ENCODE results near the gene RAB11FIP5.
"Not testable (repeated sequence)": the region's sequence is repeated elsewhere in the genome, so short reads cannot be mapped to it uniquely, and the experiment has no call there.

Gene RAB11FIP5

GRCh38 chr2:73068147-73068546, 44.6 kb downstream of the RAB11FIP5 start:
- TF ChIP-seq POU2F2 (IDR thresholded peaks at IDR 0.05; ENCODE audit: low read depth, low read length) (no peak), PAX5 (IDR thresholded peaks at IDR 0.05; ENCODE audit: insufficient read depth, low read length, severe bottlenecking) (no peak), POLR2A (IDR thresholded peaks at IDR 0.05; ENCODE audit: low read depth, low read length) (no peak), SPI1 (IDR thresholded peaks at IDR 0.05; ENCODE audit: low read depth, low read length) (no peak), POLR2AphosphoS5 (IDR thresholded peaks at IDR 0.05; ENCODE audit: low read depth, low read length) (no peak), TAF1 (IDR thresholded peaks at IDR 0.05; ENCODE audit: low read depth, low read length) (no peak)
- FAIRE-seq (no peak), DNase-seq (ENCODE audit: insufficient read length, low spot score) (no peak)

GRCh38 chr2:73067043-73067442, 45.7 kb downstream of the RAB11FIP5 start:
- TF ChIP-seq TAF1 (IDR thresholded peaks at IDR 0.05; ENCODE audit: low read depth, low read length) (no peak), POLR2A (IDR thresholded peaks at IDR 0.05; ENCODE audit: low read depth, low read length) (no peak), SPI1 (IDR thresholded peaks at IDR 0.05; ENCODE audit: low read depth, low read length) (no peak), POU2F2 (IDR thresholded peaks at IDR 0.05; ENCODE audit: low read depth, low read length) (no peak), PAX5 (IDR thresholded peaks at IDR 0.05; ENCODE audit: insufficient read depth, low read length, severe bottlenecking) (no peak), POLR2AphosphoS5 (IDR thresholded peaks at IDR 0.05; ENCODE audit: low read depth, low read length) (no peak)

GRCh38 chr2:73065070-73065469, 47.7 kb downstream of the RAB11FIP5 start:
- not testable (repeated sequence) for FAIRE-seq; DNase-seq (ENCODE audit: insufficient read length, low spot score)

More at GRCh38 chr2:73067043-73067442, 45.7 kb downstream of the RAB11FIP5 start:
- no peak for DNase-seq (ENCODE audit: insufficient read length, low spot score)
- no peak for FAIRE-seq

GRCh38 chr2:73063909-73064875, 48.6 kb downstream of the RAB11FIP5 start:
- FAIRE-seq, result no peak

GRCh38 chr2:73063472-73063871, 49.3 kb downstream of the RAB11FIP5 start:
- DNase-seq (ENCODE audit: insufficient read length, low spot score) (no peak), FAIRE-seq (no peak)
- TF ChIP-seq POU2F2 (IDR thresholded peaks at IDR 0.05; ENCODE audit: low read depth, low read length), result no peak
- TF ChIP-seq SPI1 (IDR thresholded peaks at IDR 0.05; ENCODE audit: low read depth, low read length), result no peak
- no peak for TF ChIP-seq PAX5 (IDR thresholded peaks at IDR 0.05; ENCODE audit: insufficient read depth, low read length, severe bottlenecking)
- TF ChIP-seq POLR2A (IDR thresholded peaks at IDR 0.05; ENCODE audit: low read depth, low read length), result no peak
- no peak for TF ChIP-seq POLR2AphosphoS5 (IDR thresholded peaks at IDR 0.05; ENCODE audit: low read depth, low read length)
- no peak for TF ChIP-seq TAF1 (IDR thresholded peaks at IDR 0.05; ENCODE audit: low read depth, low read length)

More at GRCh38 chr2:73063909-73064875, 48.6 kb downstream of the RAB11FIP5 start:
- DNase-seq (ENCODE audit: insufficient read length, low spot score), result no peak
- TF ChIP-seq POLR2AphosphoS5 (IDR thresholded peaks at IDR 0.05; ENCODE audit: low read depth, low read length), result no peak
- TF ChIP-seq POLR2A (IDR thresholded peaks at IDR 0.05; ENCODE audit: low read depth, low read length), result no peak
- no peak for TF ChIP-seq SPI1 (IDR thresholded peaks at IDR 0.05; ENCODE audit: low read depth, low read length)
- no peak for TF ChIP-seq PAX5 (IDR thresholded peaks at IDR 0.05; ENCODE audit: insufficient read depth, low read length, severe bottlenecking)
- no peak for TF ChIP-seq TAF1 (IDR thresholded peaks at IDR 0.05; ENCODE audit: low read depth, low read length)
- no peak for TF ChIP-seq POU2F2 (IDR thresholded peaks at IDR 0.05; ENCODE audit: low read depth, low read length)

GRCh38 chr2:73059106-73059505, 53.6 kb downstream of the RAB11FIP5 start:
- TF ChIP-seq PAX5 (IDR thresholded peaks at IDR 0.05; ENCODE audit: insufficient read depth, low read length, severe bottlenecking), result no peak
- TF ChIP-seq TAF1 (IDR thresholded peaks at IDR 0.05; ENCODE audit: low read depth, low read length), result no peak
- TF ChIP-seq POLR2A (IDR thresholded peaks at IDR 0.05; ENCODE audit: low read depth, low read length), result no peak
- TF ChIP-seq POU2F2 (IDR thresholded peaks at IDR 0.05; ENCODE audit: low read depth, low read length), result no peak
- TF ChIP-seq SPI1 (IDR thresholded peaks at IDR 0.05; ENCODE audit: low read depth, low read length), result no peak
- no peak for TF ChIP-seq POLR2AphosphoS5 (IDR thresholded peaks at IDR 0.05; ENCODE audit: low read depth, low read length)
- DNase-seq (ENCODE audit: insufficient read length, low spot score) (no peak), FAIRE-seq (no peak)

- FAIRE-seq, result no peak
- DNase-seq (ENCODE audit: insufficient read length, low spot score), result no peak
- TF ChIP-seq TAF1 (IDR thresholded peaks at IDR 0.05; ENCODE audit: low read depth, low read length) (no peak), POLR2A (IDR thresholded peaks at IDR 0.05; ENCODE audit: low read depth, low read length) (no peak), POLR2AphosphoS5 (IDR thresholded peaks at IDR 0.05; ENCODE audit: low read depth, low read length) (no peak), PAX5 (IDR thresholded peaks at IDR 0.05; ENCODE audit: insufficient read depth, low read length, severe bottlenecking) (no peak), POU2F2 (IDR thresholded peaks at IDR 0.05; ENCODE audit: low read depth, low read length) (no peak), SPI1 (IDR thresholded peaks at IDR 0.05; ENCODE audit: low read depth, low read length) (no peak)
Observed at GRCh38 chr2:73054980-73055379, 57.8 kb downstream of the RAB11FIP5 start.

GRCh38 chr2:73053316-73054114, 59.2 kb downstream of the RAB11FIP5 start:
- FAIRE-seq, result no peak
- TF ChIP-seq POLR2A (IDR thresholded peaks at IDR 0.05; ENCODE audit: low read depth, low read length) (no peak), TAF1 (IDR thresholded peaks at IDR 0.05; ENCODE audit: low read depth, low read length) (no peak), POLR2AphosphoS5 (IDR thresholded peaks at IDR 0.05; ENCODE audit: low read depth, low read length) (no peak), PAX5 (IDR thresholded peaks at IDR 0.05; ENCODE audit: insufficient read depth, low read length, severe bottlenecking) (no peak), POU2F2 (IDR thresholded peaks at IDR 0.05; ENCODE audit: low read depth, low read length) (no peak), SPI1 (IDR thresholded peaks at IDR 0.05; ENCODE audit: low read depth, low read length) (no peak)
- DNase-seq (ENCODE audit: insufficient read length, low spot score), result no peak

- no peak for FAIRE-seq
Observed at GRCh38 chr2:73050121-73050545, 62.6 kb downstream of the RAB11FIP5 start.

More at GRCh38 chr2:73050121-73050545, 62.6 kb downstream of the RAB11FIP5 start:
- no peak for TF ChIP-seq TAF1 (IDR thresholded peaks at IDR 0.05; ENCODE audit: low read depth, low read length)
- no peak for TF ChIP-seq PAX5 (IDR thresholded peaks at IDR 0.05; ENCODE audit: insufficient read depth, low read length, severe bottlenecking)
- TF ChIP-seq POLR2A (IDR thresholded peaks at IDR 0.05; ENCODE audit: low read depth, low read length), result no peak
- no peak for TF ChIP-seq POLR2AphosphoS5 (IDR thresholded peaks at IDR 0.05; ENCODE audit: low read depth, low read length)
- TF ChIP-seq SPI1 (IDR thresholded peaks at IDR 0.05; ENCODE audit: low read depth, low read length), result no peak
- TF ChIP-seq POU2F2 (IDR thresholded peaks at IDR 0.05; ENCODE audit: low read depth, low read length), result no peak
- no peak for DNase-seq (ENCODE audit: insufficient read length, low spot score)

Data from GM12891 (cell line).